A673 (cell line): Measurements from ENCODE around the gene LRRK1.

Experiments
- CTCF ChIP-seq: fragments of 300-800, 200-600 bp; sonication (generic); conservative IDR thresholded peaks from 2 replicates; pipeline ENCODE4 v1.5.1; 2017; ENCODE audit warnings: low read depth, mild to moderate bottlenecking, antibody characterized with exemption, low read length, moderate library complexity, mixed read lengths
- EZH2 ChIP-seq: fragments of 200-600 bp; sonication (generic); IDR thresholded peaks from 2 replicates; pipeline ENCODE4 v1.6.1; 2017; ENCODE audit warnings: borderline replicate concordance, low read depth, mild to moderate bottlenecking, mixed read lengths, antibody characterized with exemption, low read length; ENCODE audit not compliant: poor library complexity, severe bottlenecking

GRCh38 chr15:101013769-101014675, 94.9 kb downstream of the LRRK1 start:
- TF ChIP-seq CTCF, result no peak
- no peak for TF ChIP-seq EZH2
